Spleen (tissue), 7 donors: ENCODE results near the gene KLK5.

Source experiments
- POLR2AphosphoS5 ChIP-seq, 3 donors: sonication (generic); formaldehyde crosslinking; IDR thresholded peaks; one replicate each; pipeline ENCODE4 v1.5.1; 2017; ENCODE audit warnings: antibody characterized with exemption in 3 of 3
- TF ChIP-seq, protein P1 (sequence below), 11 experiments: fragments of 200-600 bp in 7 of 11; fragments of 450-650 bp in 4 of 11; sonication (generic) in 4 of 11; IDR thresholded peaks in 8 of 11; conservative IDR thresholded peaks in 3 of 11; 1 replicate in 7 of 11; 2 replicates in 4 of 11; pipeline versions ENCODE4 v1.4.0 to v1.8.0; 2016 to 2021; ENCODE audit warnings: antibody characterized with exemption in 11 of 11, inconsistent platforms in 4 of 11, mild to moderate bottlenecking in 1 of 11
- donor health status: DM: no; HTN: no; CAD: no; lungs with moderate emphysema.
- donor health status: DM: no; HTN: no; CAD: no.
- donor health status: DM: no; HTN: no; CAD: no.

- TF ChIP-seq, protein P1, sequence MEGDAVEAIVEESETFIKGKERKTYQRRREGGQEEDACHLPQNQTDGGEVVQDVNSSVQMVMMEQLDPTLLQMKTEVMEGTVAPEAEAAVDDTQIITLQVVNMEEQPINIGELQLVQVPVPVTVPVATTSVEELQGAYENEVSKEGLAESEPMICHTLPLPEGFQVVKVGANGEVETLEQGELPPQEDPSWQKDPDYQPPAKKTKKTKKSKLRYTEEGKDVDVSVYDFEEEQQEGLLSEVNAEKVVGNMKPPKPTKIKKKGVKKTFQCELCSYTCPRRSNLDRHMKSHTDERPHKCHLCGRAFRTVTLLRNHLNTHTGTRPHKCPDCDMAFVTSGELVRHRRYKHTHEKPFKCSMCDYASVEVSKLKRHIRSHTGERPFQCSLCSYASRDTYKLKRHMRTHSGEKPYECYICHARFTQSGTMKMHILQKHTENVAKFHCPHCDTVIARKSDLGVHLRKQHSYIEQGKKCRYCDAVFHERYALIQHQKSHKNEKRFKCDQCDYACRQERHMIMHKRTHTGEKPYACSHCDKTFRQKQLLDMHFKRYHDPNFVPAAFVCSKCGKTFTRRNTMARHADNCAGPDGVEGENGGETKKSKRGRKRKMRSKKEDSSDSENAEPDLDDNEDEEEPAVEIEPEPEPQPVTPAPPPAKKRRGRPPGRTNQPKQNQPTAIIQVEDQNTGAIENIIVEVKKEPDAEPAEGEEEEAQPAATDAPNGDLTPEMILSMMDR (IDR thresholded peaks at IDR 0.05 in 8 of 11, conservative IDR thresholded peaks at IDR 0.05 in 3 of 11): no peak
- TF ChIP-seq POLR2AphosphoS5 (IDR thresholded peaks at IDR 0.05): no peak
These were observed 49.3 kb upstream of the KLK5 start for GRCh38 chr19:51002089-51002532.
